ENCODE data around the gene LCN6. TPM values are rescaled to one million over a fixed set of nuclear protein-coding genes. Genes with fewer than 3 reads are reported as not detected.

The LCN6 gene
- total and polyA plus RNA-seq, 2 of the 13 experiments (the other 11 are each of a cell fraction or from before 2014, with no cell fraction given) = not detected

DNA sequence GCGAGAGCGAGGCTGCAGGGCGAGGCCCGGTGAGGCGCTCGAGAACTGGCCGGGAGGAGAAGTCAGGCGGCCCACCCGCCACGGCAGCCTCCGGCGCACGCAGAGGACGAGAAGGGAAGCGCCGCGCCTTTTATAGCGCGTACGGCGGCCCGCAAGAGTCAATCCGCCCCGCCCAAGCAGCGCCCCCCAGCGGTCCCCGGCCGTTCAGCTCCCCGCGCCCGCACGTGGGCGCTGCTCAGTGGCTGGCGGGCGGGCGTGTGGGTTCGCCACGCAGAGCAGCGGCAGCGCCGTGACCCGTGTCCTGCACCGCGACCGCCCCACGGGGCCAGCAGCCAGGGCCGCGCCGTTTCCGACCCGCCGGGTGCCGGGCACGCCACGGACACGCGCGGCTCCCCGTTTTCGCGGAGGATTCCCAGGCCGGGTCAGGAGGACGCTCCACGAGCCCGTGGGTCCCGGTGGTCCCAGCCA is 20.2 kb downstream of the LCN6 start (continued):
- TF ChIP-seq, protein P1, sequence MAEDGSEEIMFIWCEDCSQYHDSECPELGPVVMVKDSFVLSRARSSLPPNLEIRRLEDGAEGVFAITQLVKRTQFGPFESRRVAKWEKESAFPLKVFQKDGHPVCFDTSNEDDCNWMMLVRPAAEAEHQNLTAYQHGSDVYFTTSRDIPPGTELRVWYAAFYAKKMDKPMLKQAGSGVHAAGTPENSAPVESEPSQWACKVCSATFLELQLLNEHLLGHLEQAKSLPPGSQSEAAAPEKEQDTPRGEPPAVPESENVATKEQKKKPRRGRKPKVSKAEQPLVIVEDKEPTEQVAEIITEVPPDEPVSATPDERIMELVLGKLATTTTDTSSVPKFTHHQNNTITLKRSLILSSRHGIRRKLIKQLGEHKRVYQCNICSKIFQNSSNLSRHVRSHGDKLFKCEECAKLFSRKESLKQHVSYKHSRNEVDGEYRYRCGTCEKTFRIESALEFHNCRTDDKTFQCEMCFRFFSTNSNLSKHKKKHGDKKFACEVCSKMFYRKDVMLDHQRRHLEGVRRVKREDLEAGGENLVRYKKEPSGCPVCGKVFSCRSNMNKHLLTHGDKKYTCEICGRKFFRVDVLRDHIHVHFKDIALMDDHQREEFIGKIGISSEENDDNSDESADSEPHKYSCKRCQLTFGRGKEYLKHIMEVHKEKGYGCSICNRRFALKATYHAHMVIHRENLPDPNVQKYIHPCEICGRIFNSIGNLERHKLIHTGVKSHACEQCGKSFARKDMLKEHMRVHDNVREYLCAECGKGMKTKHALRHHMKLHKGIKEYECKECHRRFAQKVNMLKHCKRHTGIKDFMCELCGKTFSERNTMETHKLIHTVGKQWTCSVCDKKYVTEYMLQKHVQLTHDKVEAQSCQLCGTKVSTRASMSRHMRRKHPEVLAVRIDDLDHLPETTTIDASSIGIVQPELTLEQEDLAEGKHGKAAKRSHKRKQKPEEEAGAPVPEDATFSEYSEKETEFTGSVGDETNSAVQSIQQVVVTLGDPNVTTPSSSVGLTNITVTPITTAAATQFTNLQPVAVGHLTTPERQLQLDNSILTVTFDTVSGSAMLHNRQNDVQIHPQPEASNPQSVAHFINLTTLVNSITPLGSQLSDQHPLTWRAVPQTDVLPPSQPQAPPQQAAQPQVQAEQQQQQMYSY (CRISPR knock-in tag; IDR thresholded peaks at IDR 0.05) = no peak
- TF ChIP-seq, protein P2, sequence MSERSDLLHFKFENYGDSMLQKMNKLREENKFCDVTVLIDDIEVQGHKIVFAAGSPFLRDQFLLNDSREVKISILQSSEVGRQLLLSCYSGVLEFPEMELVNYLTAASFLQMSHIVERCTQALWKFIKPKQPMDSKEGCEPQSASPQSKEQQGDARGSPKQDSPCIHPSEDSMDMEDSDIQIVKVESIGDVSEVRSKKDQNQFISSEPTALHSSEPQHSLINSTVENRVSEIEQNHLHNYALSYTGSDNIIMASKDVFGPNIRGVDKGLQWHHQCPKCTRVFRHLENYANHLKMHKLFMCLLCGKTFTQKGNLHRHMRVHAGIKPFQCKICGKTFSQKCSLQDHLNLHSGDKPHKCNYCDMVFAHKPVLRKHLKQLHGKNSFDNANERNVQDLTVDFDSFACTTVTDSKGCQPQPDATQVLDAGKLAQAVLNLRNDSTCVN (CRISPR knock-in tag; IDR thresholded peaks at IDR 0.05; ENCODE audit: borderline replicate concordance) = peak; percentile 83
- TF ChIP-seq KDM3A (CRISPR knock-in tag; IDR thresholded peaks at IDR 0.05; ENCODE audit: low read depth) = peak; percentile 80; the same call in 1 of the 2 replicates
- 0 out of 2 replicates have a peak, but pooled peaks have one; percentile 87 for TF ChIP-seq ZNF557 (CRISPR knock-in tag; IDR thresholded peaks at IDR 0.05)
- TF ChIP-seq ZNF160 (CRISPR knock-in tag; IDR thresholded peaks at IDR 0.05) = peak; percentile 79; the same call in 1 of the 2 replicates
- TF ChIP-seq, protein P3, sequence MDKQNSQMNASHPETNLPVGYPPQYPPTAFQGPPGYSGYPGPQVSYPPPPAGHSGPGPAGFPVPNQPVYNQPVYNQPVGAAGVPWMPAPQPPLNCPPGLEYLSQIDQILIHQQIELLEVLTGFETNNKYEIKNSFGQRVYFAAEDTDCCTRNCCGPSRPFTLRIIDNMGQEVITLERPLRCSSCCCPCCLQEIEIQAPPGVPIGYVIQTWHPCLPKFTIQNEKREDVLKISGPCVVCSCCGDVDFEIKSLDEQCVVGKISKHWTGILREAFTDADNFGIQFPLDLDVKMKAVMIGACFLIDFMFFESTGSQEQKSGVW (CRISPR knock-in tag; IDR thresholded peaks at IDR 0.05; ENCODE audit: borderline replicate concordance) = no peak
- no peak for TF ChIP-seq ZNF292 (CRISPR knock-in tag; IDR thresholded peaks at IDR 0.05; ENCODE audit: borderline replicate concordance, low read depth)
- TF ChIP-seq ETV6 (CRISPR knock-in tag; conservative IDR thresholded peaks at IDR 0.05) = no peak; the same call in 1 of the 2 replicates
- peak; percentile 95 for TF ChIP-seq YEATS2 (CRISPR knock-in tag; IDR thresholded peaks at IDR 0.05; ENCODE audit: borderline replicate concordance)
- TF ChIP-seq POLR2AphosphoS2 (IDR thresholded peaks at IDR 0.05; ENCODE audit: low read depth, low read length) = peak; percentile 73; the same call in 1 of the 2 replicates
- peak; percentile 72; the same call in 1 of the 2 replicates for TF ChIP-seq HNRNPUL1 (IDR thresholded peaks at IDR 0.05; ENCODE audit: low read depth, low read length)
- peak; percentile 32; the same call in 1 of the 2 replicates for TF ChIP-seq ZC3H13 (CRISPR knock-in tag; IDR thresholded peaks at IDR 0.05)
- TF ChIP-seq, protein P4, sequence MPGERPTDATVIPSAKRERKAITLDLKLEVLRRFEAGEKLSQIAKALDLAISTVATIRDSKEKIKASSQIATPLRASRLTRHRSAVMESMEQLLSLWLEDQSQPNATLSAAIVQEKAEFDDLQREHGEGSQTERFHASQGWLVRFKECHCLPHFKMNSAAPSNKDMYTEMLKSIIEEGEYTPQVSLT (CRISPR knock-in tag; IDR thresholded peaks at IDR 0.05; ENCODE audit: borderline replicate concordance, low read depth) = no peak; the same call in 1 of the 2 replicates
- peak; percentile 94 for TF ChIP-seq ZNF547 (CRISPR knock-in tag; IDR thresholded peaks at IDR 0.05)
- no peak for TF ChIP-seq ZNF577 (CRISPR knock-in tag; IDR thresholded peaks at IDR 0.05; ENCODE audit: borderline replicate concordance, low read depth)
- peak; percentile 58; the same call in 1 of the 2 replicates for TF ChIP-seq NFATC3 (CRISPR knock-in tag; IDR thresholded peaks at IDR 0.05)
- no peak for TF ChIP-seq ZNF17 (CRISPR knock-in tag; IDR thresholded peaks at IDR 0.05)
- no peak for TF ChIP-seq REL (CRISPR knock-in tag; conservative IDR thresholded peaks at IDR 0.05)
- TF ChIP-seq MTA1 (CRISPR knock-in tag; IDR thresholded peaks at IDR 0.05; ENCODE audit: borderline replicate concordance) = peak; percentile 61; the same call in 1 of the 2 replicates
- no peak for TF ChIP-seq ZNF260 (CRISPR knock-in tag; IDR thresholded peaks at IDR 0.05; ENCODE audit: borderline replicate concordance, low read depth)
- TF ChIP-seq, protein P5, sequence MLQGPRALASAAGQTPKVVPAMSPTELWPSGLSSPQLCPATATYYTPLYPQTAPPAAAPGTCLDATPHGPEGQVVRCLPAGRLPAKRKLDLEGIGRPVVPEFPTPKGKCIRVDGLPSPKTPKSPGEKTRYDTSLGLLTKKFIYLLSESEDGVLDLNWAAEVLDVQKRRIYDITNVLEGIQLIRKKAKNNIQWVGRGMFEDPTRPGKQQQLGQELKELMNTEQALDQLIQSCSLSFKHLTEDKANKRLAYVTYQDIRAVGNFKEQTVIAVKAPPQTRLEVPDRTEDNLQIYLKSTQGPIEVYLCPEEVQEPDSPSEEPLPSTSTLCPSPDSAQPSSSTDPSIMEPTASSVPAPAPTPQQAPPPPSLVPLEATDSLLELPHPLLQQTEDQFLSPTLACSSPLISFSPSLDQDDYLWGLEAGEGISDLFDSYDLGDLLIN (CRISPR knock-in tag; IDR thresholded peaks at IDR 0.05; ENCODE audit: borderline replicate concordance) = peak; percentile 93
- peak; percentile 91 for TF ChIP-seq GATAD1 (CRISPR knock-in tag; IDR thresholded peaks at IDR 0.05)
- TF ChIP-seq ZNF496 (CRISPR knock-in tag; IDR thresholded peaks at IDR 0.05; ENCODE audit: insufficient replicate concordance) = no peak
